Measurements from ENCODE around the gene ITGAD.
"Not testable (repeated sequence)": the region's sequence is repeated elsewhere in the genome, so short reads cannot be mapped to it uniquely, and the experiment has no call there.

Gene ITGAD

GRCh38 chr16:31403590-31404352, 10.6 kb downstream of the ITGAD start:
- in situ Hi-C loops (cut with MboI; ENCODE audit: low sequenced_read_pairs), result no loop called here

GRCh38 chr16:31404353-31405064, 11.4 kb downstream of the ITGAD start:
- in situ Hi-C loops (cut with MboI; ENCODE audit: low sequenced_read_pairs), result no loop called here

- in situ Hi-C loops (cut with MboI; ENCODE audit: low sequenced_read_pairs), result no loop called here
Observed at GRCh38 chr16:31407406-31407805, 14.3 kb downstream of the ITGAD start.

- in situ Hi-C loops (cut with MboI; ENCODE audit: low sequenced_read_pairs), result no loop called here
Observed at GRCh38 chr16:31409433-31409832, 16.3 kb downstream of the ITGAD start.

- in situ Hi-C loops (cut with MboI; ENCODE audit: low sequenced_read_pairs), result no loop called here
Observed at GRCh38 chr16:31410082-31410481, 16.9 kb downstream of the ITGAD start.

GRCh38 chr16:31411024-31411844, 18.1 kb downstream of the ITGAD start:
- in situ Hi-C loops (cut with MboI; ENCODE audit: low sequenced_read_pairs), result no loop called here

GRCh38 chr16:31412750-31413149, 19.6 kb downstream of the ITGAD start:
- in situ Hi-C loops (cut with MboI; ENCODE audit: low sequenced_read_pairs), result no loop called here

- in situ Hi-C loops (cut with MboI; ENCODE audit: low sequenced_read_pairs), result no loop called here
Observed at GRCh38 chr16:31413381-31413780, 20.2 kb downstream of the ITGAD start.

- in situ Hi-C loops (cut with MboI; ENCODE audit: low sequenced_read_pairs), result no loop called here
Observed at GRCh38 chr16:31413943-31414342, 20.8 kb downstream of the ITGAD start.

GRCh38 chr16:31414706-31415105, 21.6 kb downstream of the ITGAD start:
- in situ Hi-C loops (cut with MboI; ENCODE audit: low sequenced_read_pairs), result no loop called here

- in situ Hi-C loops (cut with MboI; ENCODE audit: low sequenced_read_pairs), result no loop called here
Observed at GRCh38 chr16:31416371-31416770, 23.2 kb downstream of the ITGAD start.

- in situ Hi-C loops (cut with MboI; ENCODE audit: low sequenced_read_pairs), result not testable (repeated sequence)
Observed at GRCh38 chr16:31417036-31417435, 23.9 kb downstream of the ITGAD start.

GRCh38 chr16:31417916-31418315, 24.8 kb downstream of the ITGAD start:
- in situ Hi-C loops (cut with MboI; ENCODE audit: low sequenced_read_pairs), result no loop called here

GRCh38 chr16:31420037-31420436, 26.9 kb downstream of the ITGAD start:
- in situ Hi-C loops (cut with MboI; ENCODE audit: low sequenced_read_pairs), result no loop called here

- in situ Hi-C loops (cut with MboI; ENCODE audit: low sequenced_read_pairs), result no loop called here
Observed at GRCh38 chr16:31421587-31421986, 28.5 kb downstream of the ITGAD start.

GRCh38 chr16:31423241-31423640, 30.1 kb downstream of the ITGAD start:
- in situ Hi-C loops (cut with MboI; ENCODE audit: low sequenced_read_pairs), result no loop called here

- in situ Hi-C loops (cut with MboI; ENCODE audit: low sequenced_read_pairs), result no loop called here
Observed at GRCh38 chr16:31423801-31424200, 30.7 kb downstream of the ITGAD start.

GRCh38 chr16:31427441-31428278, 34.5 kb downstream of the ITGAD start:
- in situ Hi-C loops (cut with MboI; ENCODE audit: low sequenced_read_pairs), result no loop called here

- in situ Hi-C loops (cut with MboI; ENCODE audit: low sequenced_read_pairs), result no loop called here
Observed at GRCh38 chr16:31428279-31428597, 35.1 kb downstream of the ITGAD start, which contains the start of gene COX6A2. Gene COX6A2, minus strand, starts transcription at chr16:31428360. Its CDS starts 35 bp downstream, at chr16:31428325.

- in situ Hi-C loops (cut with MboI; ENCODE audit: low sequenced_read_pairs), result no loop called here
Observed at GRCh38 chr16:31428638-31429247, 35.6 kb downstream of the ITGAD start.

All from hTERT RPE-1 (cell line).